ENCODE results near the gene ASPSCR1. TPM values are rescaled to one million over a fixed set of nuclear protein-coding genes. Genes with fewer than 3 reads are reported as not detected.

ASPSCR1 gene
- total RNA-seq, 1 donor from 2014 or later = 45.9 TPM

GRCh38 chr17:82021107-82021899 is 43.9 kb downstream of the ASPSCR1 start:
- H3K4me3 Mint-ChIP-seq (ENCODE audit: unreplicated experiment) = peak overlapping the region; percentile 77
- peak overlapping the region; percentile 59 for H3K27ac Mint-ChIP-seq (ENCODE audit: unreplicated experiment)
- H3K27me3 Mint-ChIP-seq (ENCODE audit: unreplicated experiment) = no peaks in the 10 kb centered on the region
- H3K9me3 Mint-ChIP-seq (ENCODE audit: unreplicated experiment) = no peaks in the 10 kb centered on the region
- peak; percentile 73 for TF ChIP-seq CTCF (IDR thresholded peaks at IDR 0.05)
- peaks cover 5% of the 10 kb centered on the region for H3K36me3 Mint-ChIP-seq (ENCODE audit: unreplicated experiment)
- H3K4me1 Mint-ChIP-seq (ENCODE audit: unreplicated experiment) = peaks cover 22% of the 10 kb centered on the region
- DNase-seq (ENCODE audit: extremely low spot score, unreplicated experiment) = no peak

DNA sequence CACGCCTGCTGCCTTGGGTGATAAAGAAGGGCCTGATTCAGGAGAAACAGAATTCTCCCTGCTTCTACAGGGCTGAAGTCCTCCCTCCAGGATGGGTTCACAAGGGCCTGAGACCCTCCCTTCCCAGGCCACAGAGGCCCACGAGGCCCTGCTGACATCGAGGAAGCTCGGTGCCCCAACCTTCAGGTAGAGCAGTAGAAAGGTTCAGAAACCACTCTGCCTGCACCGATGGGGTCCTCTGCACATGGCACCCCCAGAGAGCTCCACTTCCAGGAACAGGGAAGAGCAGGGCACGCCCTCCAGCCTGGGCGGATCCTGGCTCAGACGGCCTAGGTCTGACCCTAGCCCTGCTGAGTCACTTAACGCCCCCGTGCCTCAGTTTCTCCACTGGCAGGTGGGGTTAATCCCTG is 44.5 kb downstream of the ASPSCR1 start:
- H3K4me1 Mint-ChIP-seq (ENCODE audit: unreplicated experiment) = peaks cover 22% of the 10 kb centered on the region
- no peaks in the 10 kb centered on the region for H3K27me3 Mint-ChIP-seq (ENCODE audit: unreplicated experiment)
- no peaks in the 10 kb centered on the region for H3K9me3 Mint-ChIP-seq (ENCODE audit: unreplicated experiment)
- TF ChIP-seq CTCF (IDR thresholded peaks at IDR 0.05) = no peak
- peak overlapping the region; percentile 59 for H3K27ac Mint-ChIP-seq (ENCODE audit: unreplicated experiment)
- DNase-seq (ENCODE audit: extremely low spot score, unreplicated experiment) = no peak
- H3K36me3 Mint-ChIP-seq (ENCODE audit: unreplicated experiment) = peaks cover 5% of the 10 kb centered on the region
- peak overlapping the region; percentile 77 for H3K4me3 Mint-ChIP-seq (ENCODE audit: unreplicated experiment)

- DNase-seq (ENCODE audit: extremely low spot score, unreplicated experiment) = no peak
These were observed 45.0 kb downstream of the ASPSCR1 start, which contains the start of gene CENPX for GRCh38 chr17:82022310-82022980. CENPX (minus strand) TSS chr17:82022878; CDS start chr17:82022861, 17 bp downstream.

DNA sequence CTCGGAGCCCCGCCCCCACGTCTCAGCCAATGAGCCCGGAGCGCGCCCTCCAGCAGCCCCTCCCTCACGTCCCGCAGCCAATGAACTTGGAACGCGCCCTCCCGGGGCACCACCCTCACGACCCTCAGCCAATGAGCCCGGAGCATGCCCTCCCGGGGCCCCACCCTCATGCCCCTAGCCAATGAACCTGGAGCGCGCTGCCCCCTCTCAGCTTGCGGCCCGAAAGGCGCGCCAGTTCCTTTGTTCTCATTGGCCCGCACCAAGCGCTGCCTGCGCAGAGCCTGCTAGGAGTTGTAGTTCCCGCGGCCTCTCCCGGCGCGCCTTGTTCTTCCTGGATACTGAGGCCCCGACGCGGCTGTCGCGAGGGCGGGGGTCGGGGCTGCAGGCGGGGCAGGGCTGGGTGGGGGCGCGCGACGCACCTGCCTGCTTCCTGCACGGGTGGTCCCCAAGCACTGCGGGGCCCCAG is 45.6 kb downstream of the ASPSCR1 start, which contains the start of gene LRRC45:
Gene LRRC45, plus strand, starts transcription at position 325 of the 466 bp plus-strand sequence. CDS start 339 bp downstream, outside the sequence.
- H3K4me3 Mint-ChIP-seq (ENCODE audit: unreplicated experiment) = peak within 1 kb of the TSS; percentile 77
- no peaks in the 10 kb centered on the region for H3K9me3 Mint-ChIP-seq (ENCODE audit: unreplicated experiment)
- no peak for TF ChIP-seq CTCF (IDR thresholded peaks at IDR 0.05)
- peak; percentile 100 for DNase-seq (ENCODE audit: extremely low spot score, unreplicated experiment)
- no peaks in the 10 kb centered on the region for H3K27me3 Mint-ChIP-seq (ENCODE audit: unreplicated experiment)
- peaks cover 3% of the 10 kb centered on the region for H3K36me3 Mint-ChIP-seq (ENCODE audit: unreplicated experiment)
- peaks cover 22% of the 10 kb centered on the region for H3K4me1 Mint-ChIP-seq (ENCODE audit: unreplicated experiment)
- peak within 1 kb of the TSS; percentile 59 for H3K27ac Mint-ChIP-seq (ENCODE audit: unreplicated experiment)

More at GRCh38 chr17:82022310-82022980, 45.0 kb downstream of the ASPSCR1 start, which contains the start of gene CENPX:
- Mint-ChIP-seq H3K9me3 (ENCODE audit: unreplicated experiment) (no peaks in the 10 kb centered on the region), H3K36me3 (ENCODE audit: unreplicated experiment) (peaks cover 3% of the 10 kb centered on the region), H3K4me1 (ENCODE audit: unreplicated experiment) (peaks cover 22% of the 10 kb centered on the region), H3K4me3 (ENCODE audit: unreplicated experiment) (peak within 1 kb of the TSS; percentile 77), H3K27ac (ENCODE audit: unreplicated experiment) (peak within 1 kb of the TSS; percentile 59), H3K27me3 (ENCODE audit: unreplicated experiment) (no peaks in the 10 kb centered on the region)
- no peak for TF ChIP-seq CTCF (IDR thresholded peaks at IDR 0.05)

All from osteocyte (in vitro differentiated cells).